GM12878 (cell line): ENCODE measurements around the gene PI4K2A. TPM values are rescaled to one million over a fixed set of nuclear protein-coding genes. Genes with fewer than 3 reads are reported as not detected.

Experiments used
- polyA plus RNA-seq, 11 experiments: library from polyadenylated mRNA; depleted of rRNA in 4 of 11; unstranded in 6 of 11; stranded (reverse) in 5 of 11; fragments of >200 nt; fragmentation: Nextera tagmentation in 4 of 11; fragmentation: Illumina TruSeq in 1 of 11; extraction: Ambion mirVana in 4 of 11; extraction: Trizol in 1 of 11; gene quantifications; 1 replicate in 1 of 11; 2 replicates in 10 of 11; pipeline versions ENCODE4 v1.2.1 to v1.2.3, GENCODE V29; 2011 to 2016; ENCODE audit warnings: inconsistent platforms in 2 of 11, missing spikeins in 2 of 11, low read depth in 1 of 11
- total RNA-seq, 4 experiments: library from RNA; depleted of rRNA in 3 of 4; stranded (reverse); fragments of >200 nt in 3 of 4; fragmentation: Illumina TruSeq in 1 of 4; extraction: Trizol in 1 of 4; gene quantifications; 2 replicates each; pipeline versions ENCODE4 v1.2.1 to v1.2.3, GENCODE V29; 2013 to 2021

The PI4K2A gene
- total and polyA plus RNA-seq, 10 of the 15 experiments (the other 5 are each of a cell fraction or from before 2014, with no cell fraction given): 1.5 to 14.5 (median 10.0) TPM

Other genes starting within 250 kb of the PI4K2A start
Only the 7 nearest of the 15 such genes appear.
- gene ANKRD2, start 67.9 kb upstream of the PI4K2A start, total RNA-seq (2014; rRNA removed): 0.11 and 0.23 TPM in 2 replicates
- gene ANKRD2, start 67.9 kb upstream of the PI4K2A start, total RNA-seq (2014; rRNA removed; fragmentation: Illumina TruSeq; extraction: Trizol): not detected in 2 replicates
- gene ANKRD2, start 67.9 kb upstream of the PI4K2A start, total RNA-seq (2021): not detected in 2 replicates
- 0.14 and 0.18 TPM in 2 replicates for gene ANKRD2, start 67.9 kb upstream of the PI4K2A start, polyA plus RNA-seq (2011; rRNA removed)
- gene ANKRD2, start 67.9 kb upstream of the PI4K2A start, polyA plus RNA-seq (2014; fragmentation: Illumina TruSeq; extraction: Trizol): not detected in 2 replicates
- not detected for gene ANKRD2, start 67.9 kb upstream of the PI4K2A start, polyA plus RNA-seq (2014; fragmentation: Nextera tagmentation; extraction: Ambion mirVana)
- gene ANKRD2, start 67.9 kb upstream of the PI4K2A start, polyA plus RNA-seq (2014; rRNA removed): 0.08 TPM in 1 of 2 replicates, not detected in the other
- not detected for gene ANKRD2, start 67.9 kb upstream of the PI4K2A start, polyA plus RNA-seq (2016; fragmentation: Nextera tagmentation; extraction: Ambion mirVana)
- not detected in 2 replicates for gene HOGA1, start 56.3 kb upstream of the PI4K2A start, total RNA-seq (2014; rRNA removed)
- 0.09 TPM in 1 of 2 replicates, not detected in the other for gene HOGA1, start 56.3 kb upstream of the PI4K2A start, total RNA-seq (2014; rRNA removed; fragmentation: Illumina TruSeq; extraction: Trizol)
- gene HOGA1, start 56.3 kb upstream of the PI4K2A start, total RNA-seq (2021): not detected in 2 replicates
- 0.12 and 0.19 TPM in 2 replicates for gene HOGA1, start 56.3 kb upstream of the PI4K2A start, polyA plus RNA-seq (2011; rRNA removed)
- gene HOGA1, start 56.3 kb upstream of the PI4K2A start, polyA plus RNA-seq (2014; fragmentation: Illumina TruSeq; extraction: Trizol): 0.01 TPM in 1 of 2 replicates, not detected in the other
- under 1 TPM in 1 of 2 experiments, not detected in 1; 0.06 TPM for gene HOGA1, start 56.3 kb upstream of the PI4K2A start, polyA plus RNA-seq (2014; fragmentation: Nextera tagmentation; extraction: Ambion mirVana)
- 0.05 TPM in 1 of 2 replicates, not detected in the other for gene HOGA1, start 56.3 kb upstream of the PI4K2A start, polyA plus RNA-seq (2014; rRNA removed)
- gene HOGA1, start 56.3 kb upstream of the PI4K2A start, polyA plus RNA-seq (2016; fragmentation: Nextera tagmentation; extraction: Ambion mirVana): not detected
- gene C10orf62, start 51.0 kb upstream of the PI4K2A start, total RNA-seq (2014; rRNA removed): not detected in 2 replicates
- gene C10orf62, start 51.0 kb upstream of the PI4K2A start, total RNA-seq (2014; rRNA removed; fragmentation: Illumina TruSeq; extraction: Trizol): 0.14 TPM in 1 of 2 replicates, not detected in the other
- not detected in 2 replicates for gene C10orf62, start 51.0 kb upstream of the PI4K2A start, total RNA-seq (2021)
- gene C10orf62, start 51.0 kb upstream of the PI4K2A start, polyA plus RNA-seq (2011; rRNA removed): not detected in 2 replicates
- not detected in 2 replicates for gene C10orf62, start 51.0 kb upstream of the PI4K2A start, polyA plus RNA-seq (2014; fragmentation: Illumina TruSeq; extraction: Trizol)
- gene C10orf62, start 51.0 kb upstream of the PI4K2A start, polyA plus RNA-seq (2014; fragmentation: Nextera tagmentation; extraction: Ambion mirVana): not detected
- not detected in 2 replicates for gene C10orf62, start 51.0 kb upstream of the PI4K2A start, polyA plus RNA-seq (2014; rRNA removed)
- gene C10orf62, start 51.0 kb upstream of the PI4K2A start, polyA plus RNA-seq (2016; fragmentation: Nextera tagmentation; extraction: Ambion mirVana): not detected
- gene MORN4, start 7.2 kb upstream of the PI4K2A start, total RNA-seq (2014; rRNA removed): 1.3 and 1.7 TPM in 2 replicates
- 1.7 and 2.2 TPM in 2 replicates for gene MORN4, start 7.2 kb upstream of the PI4K2A start, total RNA-seq (2014; rRNA removed; fragmentation: Illumina TruSeq; extraction: Trizol)
- 1.3 and 2.2 TPM in 2 replicates for gene MORN4, start 7.2 kb upstream of the PI4K2A start, total RNA-seq (2021)
- 1.9 and 2.0 TPM in 2 replicates for gene MORN4, start 7.2 kb upstream of the PI4K2A start, polyA plus RNA-seq (2011; rRNA removed)
- 2.9 and 3.5 TPM in 2 replicates for gene MORN4, start 7.2 kb upstream of the PI4K2A start, polyA plus RNA-seq (2014; fragmentation: Illumina TruSeq; extraction: Trizol)
- gene MORN4, start 7.2 kb upstream of the PI4K2A start, polyA plus RNA-seq (2014; fragmentation: Nextera tagmentation; extraction: Ambion mirVana): 1 to 10 TPM; 2.4 to 2.8 TPM
- 4.3 and 4.6 TPM in 2 replicates for gene MORN4, start 7.2 kb upstream of the PI4K2A start, polyA plus RNA-seq (2014; rRNA removed)
- 1 to 10 TPM; 4.9 to 5.5 TPM for gene MORN4, start 7.2 kb upstream of the PI4K2A start, polyA plus RNA-seq (2016; fragmentation: Nextera tagmentation; extraction: Ambion mirVana)
- gene AVPI1, start 46.6 kb downstream of the PI4K2A start, total RNA-seq (2014; rRNA removed): 0.82 and 1.1 TPM in 2 replicates
- 0.37 and 0.63 TPM in 2 replicates for gene AVPI1, start 46.6 kb downstream of the PI4K2A start, total RNA-seq (2014; rRNA removed; fragmentation: Illumina TruSeq; extraction: Trizol)
- 1.1 and 1.4 TPM in 2 replicates for gene AVPI1, start 46.6 kb downstream of the PI4K2A start, total RNA-seq (2021)
- 0.43 and 1.0 TPM in 2 replicates for gene AVPI1, start 46.6 kb downstream of the PI4K2A start, polyA plus RNA-seq (2011; rRNA removed)
- gene AVPI1, start 46.6 kb downstream of the PI4K2A start, polyA plus RNA-seq (2014; fragmentation: Illumina TruSeq; extraction: Trizol): 0.21 and 0.65 TPM in 2 replicates
- gene AVPI1, start 46.6 kb downstream of the PI4K2A start, polyA plus RNA-seq (2014; fragmentation: Nextera tagmentation; extraction: Ambion mirVana): under 1 TPM; 0.08 to 0.13 TPM
- 0.65 and 1.2 TPM in 2 replicates for gene AVPI1, start 46.6 kb downstream of the PI4K2A start, polyA plus RNA-seq (2014; rRNA removed)
- gene AVPI1, start 46.6 kb downstream of the PI4K2A start, polyA plus RNA-seq (2016; fragmentation: Nextera tagmentation; extraction: Ambion mirVana): 1 to 10 TPM; 1.3 to 1.4 TPM
- 2.8 TPM in 2 replicates for gene MARVELD1, start 73.1 kb downstream of the PI4K2A start, total RNA-seq (2014; rRNA removed)
- gene MARVELD1, start 73.1 kb downstream of the PI4K2A start, total RNA-seq (2014; rRNA removed; fragmentation: Illumina TruSeq; extraction: Trizol): 2.6 and 3.5 TPM in 2 replicates
- gene MARVELD1, start 73.1 kb downstream of the PI4K2A start, total RNA-seq (2021): 7.4 and 8.4 TPM in 2 replicates
- gene MARVELD1, start 73.1 kb downstream of the PI4K2A start, polyA plus RNA-seq (2011; rRNA removed): 0.32 and 0.54 TPM in 2 replicates
- 8.1 and 10.0 TPM in 2 replicates for gene MARVELD1, start 73.1 kb downstream of the PI4K2A start, polyA plus RNA-seq (2014; fragmentation: Illumina TruSeq; extraction: Trizol)
- gene MARVELD1, start 73.1 kb downstream of the PI4K2A start, polyA plus RNA-seq (2014; fragmentation: Nextera tagmentation; extraction: Ambion mirVana): 1 to 10 TPM; 2.8 TPM
- 6.0 and 7.0 TPM in 2 replicates for gene MARVELD1, start 73.1 kb downstream of the PI4K2A start, polyA plus RNA-seq (2014; rRNA removed)
- 1 to 10 TPM; 2.7 to 3.6 TPM for gene MARVELD1, start 73.1 kb downstream of the PI4K2A start, polyA plus RNA-seq (2016; fragmentation: Nextera tagmentation; extraction: Ambion mirVana)
- gene ZFYVE27, start 96.5 kb downstream of the PI4K2A start, total RNA-seq (2014; rRNA removed): 25.7 and 28.9 TPM in 2 replicates
- 14.5 and 16.4 TPM in 2 replicates for gene ZFYVE27, start 96.5 kb downstream of the PI4K2A start, total RNA-seq (2014; rRNA removed; fragmentation: Illumina TruSeq; extraction: Trizol)
- gene ZFYVE27, start 96.5 kb downstream of the PI4K2A start, total RNA-seq (2021): 23.7 and 25.3 TPM in 2 replicates
- 20.3 and 28.2 TPM in 2 replicates for gene ZFYVE27, start 96.5 kb downstream of the PI4K2A start, polyA plus RNA-seq (2011; rRNA removed)
- 11.1 and 16.6 TPM in 2 replicates for gene ZFYVE27, start 96.5 kb downstream of the PI4K2A start, polyA plus RNA-seq (2014; fragmentation: Illumina TruSeq; extraction: Trizol)
- 1 to 10 TPM; 1.1 to 1.3 TPM for gene ZFYVE27, start 96.5 kb downstream of the PI4K2A start, polyA plus RNA-seq (2014; fragmentation: Nextera tagmentation; extraction: Ambion mirVana)
- gene ZFYVE27, start 96.5 kb downstream of the PI4K2A start, polyA plus RNA-seq (2014; rRNA removed): 26.2 and 26.3 TPM in 2 replicates
- gene ZFYVE27, start 96.5 kb downstream of the PI4K2A start, polyA plus RNA-seq (2016; fragmentation: Nextera tagmentation; extraction: Ambion mirVana): 10 to 100 TPM; 20.8 to 22.1 TPM